ENCODE measurements around the gene TMEM250.

DNA sequence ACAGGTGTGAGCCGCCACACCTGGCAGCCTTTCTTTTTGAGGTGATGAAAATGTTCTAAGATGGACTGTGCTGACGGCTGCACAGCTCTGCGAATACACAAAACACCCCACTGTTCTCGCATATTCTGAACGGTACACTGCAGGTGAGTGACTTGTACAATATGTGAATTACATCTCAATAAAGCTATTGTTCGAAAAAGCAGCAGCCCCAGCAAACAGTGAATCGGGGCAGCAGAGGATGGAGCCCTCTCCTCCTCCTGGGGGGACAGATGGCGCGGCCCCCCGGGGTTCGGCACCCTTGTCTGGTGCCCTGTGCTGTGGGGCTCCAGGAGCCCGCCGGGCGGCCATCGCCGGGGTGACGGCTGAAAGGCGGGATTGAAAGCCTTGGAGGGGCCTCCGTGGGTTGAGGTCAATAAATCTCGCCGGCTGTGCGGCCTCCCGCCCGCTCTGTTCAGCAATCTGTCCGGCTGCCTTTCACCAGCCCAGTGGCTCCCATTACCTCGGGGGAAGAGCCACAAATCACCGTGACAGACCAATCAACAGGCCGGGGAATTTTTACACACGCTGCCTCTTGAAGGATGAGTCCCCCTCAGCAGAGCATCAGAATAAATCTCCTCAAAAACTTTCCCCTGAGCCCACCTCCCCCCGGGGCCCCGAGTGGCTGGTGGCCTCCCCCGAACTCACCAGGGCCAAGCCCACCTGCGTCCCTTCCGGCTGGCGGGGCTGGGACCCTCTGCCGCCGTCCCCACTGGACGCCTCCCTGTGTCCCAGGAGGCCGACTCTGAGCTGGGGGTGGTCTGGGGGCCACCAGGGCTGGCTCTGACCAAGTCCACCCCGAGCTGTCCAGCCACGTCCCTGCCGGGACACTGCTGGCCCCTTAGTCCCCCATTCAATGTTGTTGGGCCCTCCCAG, 37.8 kb upstream of the TMEM250 start:
- TF ChIP-seq CTCF (IDR thresholded peaks at IDR 0.05; ENCODE audit: low read length) (no peak), EZH2 (IDR thresholded peaks at IDR 0.05; ENCODE audit: borderline replicate concordance, low read length) (no peak)

Data from OCI-LY1 (cell line).